NCI-H2196 (cell line): ENCODE data around the gene ADAM10.

Source experiments
- DNase-seq: peaks from one replicate; lab custom pipeline; 2025; ENCODE audit not compliant: unreplicated experiment; lab: John Stamatoyannopoulos, UW

ADAM10 gene

GRCh38 chr15:58684036-58684710, 65.3 kb downstream of the ADAM10 start:
- DNase-seq, result no peak

GRCh38 chr15:58682234-58682633, 67.3 kb downstream of the ADAM10 start:
- no peak for DNase-seq

GRCh38 chr15:58678683-58679082, 70.8 kb downstream of the ADAM10 start:
- DNase-seq, result no peak

GRCh38 chr15:58677426-58677825, 72.1 kb downstream of the ADAM10 start:
- DNase-seq, result no peak

GRCh38 chr15:58676766-58677165, 72.7 kb downstream of the ADAM10 start:
- no peak for DNase-seq

- no peak for DNase-seq
These were observed 78.3 kb downstream of the ADAM10 start for GRCh38 chr15:58671186-58671585.

GRCh38 chr15:58669108-58669507, 80.4 kb downstream of the ADAM10 start:
- no peak for DNase-seq

GRCh38 chr15:58666957-58667356, 82.5 kb downstream of the ADAM10 start:
- no peak for DNase-seq

- no peak for DNase-seq
These were observed 83.8 kb downstream of the ADAM10 start for GRCh38 chr15:58665672-58666071.

GRCh38 chr15:58650102-58650501, 99.4 kb downstream of the ADAM10 start:
- no peak for DNase-seq

- DNase-seq, result no peak
These were observed 100.3 kb downstream of the ADAM10 start for GRCh38 chr15:58649175-58649574.

GRCh38 chr15:58643996-58644395, 105.5 kb downstream of the ADAM10 start:
- DNase-seq, result no peak

GRCh38 chr15:58641660-58642059, 107.8 kb downstream of the ADAM10 start:
- no peak for DNase-seq

GRCh38 chr15:58639992-58640391, 109.5 kb downstream of the ADAM10 start:
- no peak for DNase-seq

GRCh38 chr15:58639002-58639756, 110.3 kb downstream of the ADAM10 start:
- DNase-seq, result no peak

GRCh38 chr15:58632789-58633188, 116.7 kb downstream of the ADAM10 start:
- no peak for DNase-seq

GRCh38 chr15:58631319-58631718, 118.2 kb downstream of the ADAM10 start:
- no peak for DNase-seq

GRCh38 chr15:58629625-58630024, 119.9 kb downstream of the ADAM10 start:
- DNase-seq, result no peak

- no peak for DNase-seq
These were observed 121.1 kb downstream of the ADAM10 start for GRCh38 chr15:58628206-58628947.

- DNase-seq, result no peak
These were observed 121.8 kb downstream of the ADAM10 start for GRCh38 chr15:58627701-58628100.

GRCh38 chr15:58627046-58627445, 122.5 kb downstream of the ADAM10 start:
- DNase-seq, result no peak

GRCh38 chr15:58626378-58626777, 123.1 kb downstream of the ADAM10 start:
- no peak for DNase-seq
